HG03342 (cell line): ENCODE data around the gene GNAS-AS1.

ENCODE experiments used
- ATAC-seq: cut with Tn5 transposase; IDR thresholded peaks from one replicate; pipeline ENCODE4 v1.9.1; 2021; ENCODE audit warnings: mild to moderate bottlenecking, moderate library complexity; ENCODE audit not compliant: unreplicated experiment

The GNAS-AS1 gene

DNA sequence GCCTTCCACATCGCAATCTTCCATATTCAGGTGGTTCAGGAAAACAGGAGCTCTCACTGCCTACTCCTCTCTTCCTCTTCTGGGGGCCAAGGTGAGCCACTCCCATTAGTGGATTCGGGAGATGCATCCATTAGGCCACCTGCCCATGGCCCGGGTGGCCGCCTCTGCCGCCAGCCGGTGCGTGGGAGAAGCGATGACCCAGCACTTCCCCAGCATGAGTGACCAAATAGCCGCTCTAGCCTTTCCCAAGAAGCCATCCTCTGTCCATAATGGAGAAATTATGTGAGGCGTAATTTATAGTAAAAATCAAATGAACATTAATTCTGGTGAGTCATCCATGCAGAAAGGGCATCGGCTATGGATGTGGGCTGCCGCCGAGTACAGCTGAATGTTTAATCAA lies 39.4 kb downstream of the GNAS-AS1 start:
- ATAC-seq, result no peak

DNA sequence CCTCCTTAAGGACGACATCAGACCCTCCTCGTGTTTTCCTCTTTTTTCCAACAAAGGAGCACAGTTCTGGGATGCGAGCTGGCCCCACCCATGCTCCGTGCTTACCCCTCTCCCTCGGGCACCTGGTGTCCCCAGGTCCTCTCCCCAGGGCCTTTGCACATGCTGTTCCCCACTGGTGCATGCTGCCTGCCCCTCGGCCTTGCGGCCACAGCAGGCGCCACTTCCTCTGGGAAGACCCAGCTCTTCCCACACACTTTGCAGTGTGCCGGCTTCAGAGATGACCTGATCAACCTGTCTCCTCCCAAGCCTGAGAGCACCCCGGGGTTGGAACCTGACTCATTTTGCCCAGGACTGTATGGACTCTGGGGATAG lies 39.8 kb downstream of the GNAS-AS1 start:
- no peak for ATAC-seq

DNA sequence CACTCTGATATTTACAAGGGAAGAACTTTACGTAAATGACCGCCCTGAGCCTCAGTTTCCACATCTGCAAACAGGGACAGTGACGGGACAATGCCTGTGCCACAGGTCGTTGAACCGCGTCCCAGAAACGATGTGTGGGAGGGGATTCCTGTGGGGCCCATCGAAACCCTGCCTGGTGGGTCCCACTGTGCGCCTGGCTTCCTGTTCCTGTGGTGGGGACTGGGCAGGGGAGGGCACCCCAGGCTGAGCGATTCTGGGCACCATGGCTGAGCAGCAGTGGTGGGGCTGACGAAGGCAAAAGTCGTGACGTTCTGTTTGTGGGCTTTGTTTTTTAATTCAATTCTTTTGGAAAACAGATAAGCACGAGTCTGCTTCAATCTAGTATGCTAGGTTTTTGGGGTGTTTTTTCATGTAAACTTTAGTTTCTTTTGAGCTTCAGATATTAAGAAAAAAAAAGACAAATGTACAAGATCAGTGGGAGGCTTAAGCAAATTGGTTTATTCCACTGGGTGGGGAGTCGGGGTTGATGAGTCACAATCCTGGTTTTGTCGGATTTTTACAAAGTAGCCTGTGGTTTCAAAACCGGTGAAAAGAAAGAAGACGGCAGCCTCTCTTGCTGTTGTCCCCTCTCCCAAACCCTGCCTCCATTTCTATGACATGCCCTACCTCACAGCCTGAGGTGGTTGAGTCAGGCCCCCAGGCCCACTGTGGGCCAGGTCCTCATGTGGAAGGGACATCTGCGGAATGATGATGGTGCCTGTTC lies 40.4 kb downstream of the GNAS-AS1 start:
- no peak for ATAC-seq

DNA sequence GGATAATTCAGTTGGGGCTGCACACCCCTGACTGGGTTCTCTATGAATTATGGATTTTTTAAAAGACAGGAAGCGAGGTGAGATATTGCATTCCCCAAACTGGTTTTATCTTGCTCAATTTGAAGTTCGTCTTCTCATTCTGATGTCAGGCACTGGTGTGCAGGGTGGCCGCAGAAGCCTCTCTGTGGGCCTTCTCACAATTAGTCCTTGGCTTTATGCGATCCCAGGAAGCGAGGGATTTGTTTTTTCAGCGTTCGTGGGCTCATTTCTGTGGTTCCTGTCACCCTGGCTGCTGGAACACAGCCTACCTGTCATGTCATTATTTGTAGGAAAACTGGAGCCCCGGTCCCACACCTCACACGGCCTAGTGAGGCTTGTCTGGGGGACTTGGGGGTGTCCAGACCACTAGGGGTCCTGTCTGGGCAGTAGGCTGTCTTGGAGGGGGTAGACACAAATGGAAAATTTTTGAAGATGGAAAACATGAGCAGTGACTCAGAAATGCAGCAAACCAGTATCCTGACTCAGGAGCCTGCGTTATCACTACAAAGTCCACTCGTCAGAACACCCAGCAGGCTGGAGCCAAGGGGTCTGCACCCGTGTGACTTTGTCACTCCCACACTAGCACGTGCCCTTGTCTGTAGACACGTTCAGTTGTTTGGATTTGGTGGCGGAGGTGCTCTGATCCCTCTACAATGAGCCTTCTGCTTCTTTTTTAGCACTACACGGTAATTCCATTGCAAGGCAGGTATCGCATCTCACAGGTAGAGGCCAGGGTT lies 42.2 kb downstream of the GNAS-AS1 start:
- ATAC-seq, result no peak

DNA sequence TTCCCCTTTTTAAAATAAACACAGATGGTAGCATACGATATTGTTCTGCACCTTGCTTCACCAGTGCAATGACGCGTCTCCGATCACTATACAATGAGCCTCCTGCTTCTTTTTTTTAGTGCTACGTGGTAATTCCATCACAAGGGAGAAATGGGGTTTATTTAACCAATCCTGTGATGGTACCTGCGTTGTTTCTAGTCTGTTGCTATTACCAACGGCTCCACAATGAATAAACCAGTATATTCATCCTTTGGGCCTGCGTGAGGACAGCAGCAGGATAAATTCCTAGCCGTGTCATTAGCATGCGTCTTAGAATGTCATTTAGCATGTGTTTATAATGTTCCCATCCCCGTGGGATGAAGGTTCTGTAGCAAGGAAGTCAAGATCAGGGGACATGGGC lies 42.9 kb downstream of the GNAS-AS1 start:
- ATAC-seq, result no peak

DNA sequence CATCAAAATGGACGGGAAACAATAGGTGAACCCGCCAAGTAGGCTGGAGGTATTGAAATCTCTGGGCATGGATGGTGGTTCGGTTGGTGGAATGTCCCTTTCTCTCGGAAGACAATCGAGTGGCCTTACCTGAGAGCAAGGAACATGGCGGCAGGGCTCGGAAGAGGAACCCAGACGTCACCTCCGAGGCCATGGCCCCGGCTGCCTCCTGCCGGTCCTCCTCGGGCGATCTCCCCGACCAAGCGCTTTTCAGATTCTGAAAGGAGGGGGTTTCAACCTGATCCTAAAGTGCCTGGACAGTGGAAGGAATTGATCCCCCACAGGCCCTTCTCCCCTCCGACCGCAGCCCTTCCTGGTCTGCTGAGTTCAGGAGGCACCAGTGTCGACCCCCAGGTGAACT lies 47.2 kb downstream of the GNAS-AS1 start:
- ATAC-seq, result no peak

GRCh38 chr20:58802061-58802460 lies 48.6 kb downstream of the GNAS-AS1 start:
- ATAC-seq, result no peak

DNA sequence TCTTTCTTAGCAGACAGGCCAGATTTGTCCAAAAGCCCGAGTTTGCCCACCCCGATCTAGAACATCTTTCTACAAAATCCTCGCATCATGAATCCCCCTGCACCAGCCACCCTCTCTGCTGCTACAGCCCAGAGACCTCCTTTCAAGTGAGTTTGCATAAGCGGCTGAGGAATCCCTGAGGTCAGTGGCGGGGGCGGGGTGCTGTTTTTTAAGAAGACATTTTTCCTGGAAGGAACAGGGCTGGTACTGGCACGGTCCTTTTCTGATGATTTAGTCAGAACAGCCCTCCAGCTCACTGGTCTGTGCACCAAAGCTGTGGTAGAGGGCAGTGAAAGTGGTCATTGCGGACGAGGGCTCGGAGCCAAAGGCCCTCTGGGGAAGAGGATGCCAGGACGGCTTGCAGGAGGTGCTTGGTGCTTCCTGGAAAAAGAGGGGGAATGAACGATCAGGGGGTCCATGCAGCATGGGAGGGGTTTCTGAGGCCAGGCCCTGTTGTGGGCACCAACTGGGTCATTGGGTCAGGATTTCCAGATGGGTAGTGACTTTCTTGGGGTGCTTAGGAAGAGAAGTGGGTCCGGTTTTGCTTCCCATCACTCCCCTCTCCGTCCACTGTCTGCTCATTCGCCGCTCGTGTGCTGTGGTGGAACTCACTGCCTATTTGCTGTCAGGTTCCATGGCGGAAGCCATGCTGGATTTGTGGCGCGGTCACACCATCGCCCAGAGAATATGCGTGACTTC lies 50.4 kb downstream of the GNAS-AS1 start:
- no peak for ATAC-seq

DNA sequence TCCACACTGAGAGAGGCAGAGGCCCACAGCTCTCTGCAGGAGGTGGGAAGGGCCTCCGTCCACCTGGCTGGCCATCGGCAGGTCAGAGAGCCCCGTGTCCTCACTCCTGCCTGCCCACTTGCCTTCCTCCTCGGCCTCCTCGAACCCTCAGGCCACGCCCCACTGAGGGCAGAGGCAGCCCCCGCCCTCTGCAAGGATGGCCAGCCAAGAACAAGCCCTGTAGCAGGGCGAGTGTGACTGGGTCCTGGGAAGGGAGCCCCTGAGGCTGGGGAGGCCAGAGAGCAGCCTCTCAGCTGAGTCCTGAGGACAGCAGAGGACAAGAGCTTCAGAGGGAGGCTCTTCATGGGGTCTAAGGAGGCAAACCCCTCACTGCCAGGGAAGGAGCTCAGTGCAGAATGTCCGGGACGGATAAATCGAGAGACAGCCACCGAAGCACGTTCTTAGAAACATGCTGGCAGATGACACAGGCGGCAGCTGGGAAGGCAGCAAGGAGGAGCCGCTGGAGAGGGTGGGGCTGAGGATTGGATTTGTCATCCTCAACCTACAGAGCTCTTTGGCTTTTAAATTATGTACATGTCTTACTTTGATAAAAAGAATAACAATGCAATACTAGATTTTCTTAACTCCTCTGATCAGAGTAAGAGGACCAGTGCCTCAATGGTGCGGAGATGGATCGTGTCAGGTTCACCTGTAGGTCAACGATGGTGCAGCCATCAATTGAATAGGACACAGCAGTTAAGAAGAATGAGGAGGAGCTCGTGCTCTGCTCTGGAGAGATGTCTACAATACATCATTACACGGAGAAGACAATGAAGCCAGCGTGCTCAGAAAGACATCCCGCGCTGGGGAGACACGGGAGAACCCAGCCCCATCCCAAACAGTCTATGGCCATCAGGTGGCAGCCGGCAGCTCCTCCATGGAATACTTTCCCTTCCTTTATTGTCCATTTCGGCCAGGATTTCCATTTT lies 53.0 kb downstream of the GNAS-AS1 start:
- ATAC-seq, result no peak

- ATAC-seq, result no peak
Observed at GRCh38 chr20:58795923-58796245, 54.8 kb downstream of the GNAS-AS1 start.

DNA sequence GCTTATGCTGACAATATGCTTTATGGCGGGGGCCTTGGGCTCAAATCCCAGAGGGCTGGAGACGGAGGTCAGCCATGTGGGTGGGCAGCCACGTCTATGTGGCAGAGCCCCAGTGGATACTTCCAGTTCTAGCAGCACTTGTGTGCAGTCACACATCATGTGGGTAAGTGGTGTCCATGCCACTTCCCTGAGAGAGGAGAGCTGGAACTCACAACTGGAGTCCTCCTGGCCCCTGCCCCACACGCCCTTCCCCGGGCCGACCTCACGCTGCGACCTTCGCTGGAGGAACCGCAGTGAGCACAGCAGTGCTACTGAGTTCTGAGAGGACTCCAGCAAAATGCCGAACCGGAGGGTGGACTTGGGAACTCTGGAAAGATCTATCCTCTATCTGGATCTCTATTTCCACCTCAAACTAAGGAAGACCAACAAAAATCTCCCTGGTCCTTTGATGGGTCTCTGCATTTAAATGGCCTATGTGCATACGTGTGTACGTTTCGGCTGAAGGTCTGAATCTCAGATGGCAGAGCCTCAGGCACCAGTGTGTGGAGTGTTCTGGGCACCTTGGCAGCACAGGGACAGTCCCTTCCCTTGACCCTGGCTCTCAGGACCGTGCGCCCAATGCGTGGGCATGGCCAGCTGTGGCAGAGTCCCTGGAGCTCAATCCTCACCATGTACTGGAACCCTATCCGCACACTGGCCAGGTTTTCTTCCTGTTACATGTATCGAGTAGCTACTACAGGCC lies 55.4 kb downstream of the GNAS-AS1 start:
- no peak for ATAC-seq

DNA sequence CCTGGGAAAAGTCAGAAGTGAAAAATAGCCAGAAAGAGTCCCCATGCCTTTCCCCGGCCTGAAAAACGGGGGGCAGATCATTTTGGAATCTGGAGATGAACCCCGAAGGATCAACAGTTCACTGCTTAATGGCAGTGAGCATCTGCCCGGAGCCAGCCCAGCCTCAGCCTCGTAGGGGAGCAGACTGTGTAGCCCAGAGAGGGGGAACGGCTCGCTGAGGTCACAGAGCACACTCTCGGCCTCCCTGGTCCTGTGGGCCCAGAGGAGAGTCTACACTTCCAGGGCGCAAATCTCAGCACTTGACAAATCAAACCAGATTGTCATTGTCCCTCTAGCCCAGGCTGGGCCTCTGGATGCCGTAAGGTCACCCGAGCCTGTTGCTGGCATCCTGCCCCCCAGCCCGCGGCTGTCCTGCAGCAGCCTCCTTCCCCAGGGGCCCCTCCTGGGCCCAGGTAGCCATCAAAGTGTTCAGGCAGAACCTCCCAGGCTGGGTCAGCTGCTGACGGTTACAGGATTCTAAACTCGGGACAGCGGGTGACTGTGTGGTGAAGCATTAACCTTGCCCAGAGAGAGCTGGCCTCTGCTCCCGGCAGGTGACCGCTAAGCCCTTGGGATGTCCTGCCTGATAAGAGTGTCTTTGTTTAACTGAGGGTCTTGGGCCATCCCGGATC lies 56.1 kb downstream of the GNAS-AS1 start:
- no peak for ATAC-seq

DNA sequence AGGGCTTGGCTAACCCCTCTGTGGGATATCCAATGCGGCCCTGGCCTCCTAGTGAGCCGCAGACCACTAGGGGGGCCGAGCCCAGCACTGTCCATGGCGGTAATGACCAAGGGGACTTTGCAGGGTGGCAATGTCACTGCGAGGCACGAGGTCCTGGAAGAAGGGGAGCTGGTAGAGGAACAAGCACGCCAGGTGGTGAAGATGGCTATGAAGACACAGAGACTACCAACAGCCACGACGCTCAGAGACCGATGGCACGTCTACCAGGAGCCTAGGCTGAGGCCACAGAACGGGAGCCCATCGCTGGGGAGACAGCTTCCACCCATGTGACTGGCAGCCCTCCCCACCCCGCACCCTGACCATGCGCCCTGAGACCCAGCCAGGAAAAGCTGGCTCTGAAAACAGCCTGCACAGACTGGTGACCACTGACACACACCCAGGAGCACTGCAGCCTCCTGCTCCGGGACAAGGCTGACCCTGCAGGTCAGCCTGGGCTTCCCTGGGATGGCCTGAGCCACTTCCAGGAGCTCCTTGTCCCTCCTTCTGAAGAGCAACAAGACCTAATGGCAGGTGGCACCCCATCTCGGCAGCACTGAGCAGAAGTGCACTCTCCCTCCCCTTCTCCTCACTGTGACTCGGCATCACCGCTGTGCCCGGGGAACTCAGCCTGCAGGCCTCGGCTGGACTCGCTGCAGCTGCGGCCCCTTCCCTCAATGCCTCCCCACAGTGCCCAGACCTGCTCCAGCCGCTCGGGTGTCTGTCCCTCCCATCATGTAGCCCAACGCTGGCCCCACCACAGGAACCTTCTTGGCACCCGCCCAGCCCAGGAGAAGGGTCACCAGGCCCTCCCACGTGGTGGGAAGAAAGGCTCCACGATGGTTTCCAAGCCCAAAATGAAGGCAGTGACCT lies 56.9 kb downstream of the GNAS-AS1 start:
- ATAC-seq, result no peak

- no peak for ATAC-seq
Observed at GRCh38 chr20:58792426-58792825, 58.3 kb downstream of the GNAS-AS1 start.

GRCh38 chr20:58791286-58791685 lies 59.4 kb downstream of the GNAS-AS1 start:
- no peak for ATAC-seq

DNA sequence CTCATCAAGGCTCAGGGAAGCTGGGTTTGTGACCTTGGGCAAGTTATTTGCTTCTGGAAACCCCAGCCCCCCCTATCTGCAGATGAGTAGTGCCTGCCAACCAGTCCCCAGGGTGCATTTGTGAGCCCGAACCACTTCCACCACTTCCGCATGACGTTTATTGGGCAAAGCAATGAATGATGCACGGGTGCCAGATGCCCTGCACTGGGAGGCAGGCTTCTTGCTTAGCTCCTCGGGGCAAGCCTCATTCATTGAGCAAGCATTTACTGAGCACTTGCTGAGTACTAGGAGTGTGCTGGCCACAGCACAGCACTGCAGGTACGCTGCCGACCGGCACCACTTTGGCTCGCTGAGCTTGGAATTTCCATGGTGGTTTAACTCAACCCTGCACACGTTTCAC lies 60.2 kb downstream of the GNAS-AS1 start:
- no peak for ATAC-seq

- ATAC-seq, result no peak
Observed at GRCh38 chr20:58788896-58789544, 61.7 kb downstream of the GNAS-AS1 start.
